Esophagus squamous epithelium (tissue), 4 donors: ENCODE measurements around the gene DPYSL4.

Experiments used
- POLR2A ChIP-seq, 4 donors: fragments of 450-650 bp; IDR thresholded peaks; one replicate each; pipeline ENCODE4 v1.6.1; 2017; ENCODE audit warnings: antibody characterized with exemption in 4 of 4, mild to moderate bottlenecking in 4 of 4, moderate library complexity in 3 of 4
- TF ChIP-seq, protein P1 (sequence below), 6 experiments: fragments of 450-650 bp in 4 of 6; fragments of 200-600 bp in 2 of 6; sonication (generic) in 2 of 6; IDR thresholded peaks; one replicate each; pipeline ENCODE4 v1.5.1; 2016 to 2019; ENCODE audit warnings: antibody characterized with exemption in 6 of 6, mild to moderate bottlenecking in 4 of 6, moderate library complexity in 4 of 6

GRCh38 chr10:132229096-132229495, 42.3 kb downstream of the DPYSL4 start:
- no peak for TF ChIP-seq POLR2A (IDR thresholded peaks at IDR 0.05)
- TF ChIP-seq, protein P1, sequence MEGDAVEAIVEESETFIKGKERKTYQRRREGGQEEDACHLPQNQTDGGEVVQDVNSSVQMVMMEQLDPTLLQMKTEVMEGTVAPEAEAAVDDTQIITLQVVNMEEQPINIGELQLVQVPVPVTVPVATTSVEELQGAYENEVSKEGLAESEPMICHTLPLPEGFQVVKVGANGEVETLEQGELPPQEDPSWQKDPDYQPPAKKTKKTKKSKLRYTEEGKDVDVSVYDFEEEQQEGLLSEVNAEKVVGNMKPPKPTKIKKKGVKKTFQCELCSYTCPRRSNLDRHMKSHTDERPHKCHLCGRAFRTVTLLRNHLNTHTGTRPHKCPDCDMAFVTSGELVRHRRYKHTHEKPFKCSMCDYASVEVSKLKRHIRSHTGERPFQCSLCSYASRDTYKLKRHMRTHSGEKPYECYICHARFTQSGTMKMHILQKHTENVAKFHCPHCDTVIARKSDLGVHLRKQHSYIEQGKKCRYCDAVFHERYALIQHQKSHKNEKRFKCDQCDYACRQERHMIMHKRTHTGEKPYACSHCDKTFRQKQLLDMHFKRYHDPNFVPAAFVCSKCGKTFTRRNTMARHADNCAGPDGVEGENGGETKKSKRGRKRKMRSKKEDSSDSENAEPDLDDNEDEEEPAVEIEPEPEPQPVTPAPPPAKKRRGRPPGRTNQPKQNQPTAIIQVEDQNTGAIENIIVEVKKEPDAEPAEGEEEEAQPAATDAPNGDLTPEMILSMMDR (IDR thresholded peaks at IDR 0.05), result no peak
